Measurements from ENCODE around the gene INSIG1. TPM values are rescaled to one million over a fixed set of nuclear protein-coding genes. Genes with fewer than 3 reads are reported as not detected.

INSIG1 gene
- total and polyA plus RNA-seq, 2 experiments from 2014 or later: 70.3 to 131 TPM

DNA sequence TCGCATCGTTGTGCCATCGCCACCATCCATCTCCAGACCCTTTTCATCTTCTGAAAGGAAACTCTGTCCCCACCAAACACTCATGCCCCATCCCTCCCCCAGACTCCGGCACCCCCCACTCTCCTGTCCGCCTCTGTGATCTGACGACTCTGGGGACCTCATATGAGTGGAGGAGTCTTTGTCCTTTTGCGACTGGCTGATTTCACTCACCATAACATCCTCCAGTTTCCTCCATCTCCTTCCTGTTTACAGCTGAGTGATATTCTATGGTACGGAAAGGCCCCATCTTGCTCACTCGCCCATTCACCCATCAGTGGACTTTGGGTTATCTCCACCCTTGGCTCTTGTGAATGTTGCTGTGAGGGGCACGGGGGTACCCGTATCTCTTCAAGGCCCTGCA, 11.8 kb upstream of the INSIG1 start:
- ATAC-seq (no peak), DNase-seq (ENCODE audit: low spot score) (no peak)
- Histone ChIP-seq H3K4me3 (no peak overlapping the region), H3K79me2 (replicated peaks; ENCODE audit: insufficient read depth) (no peaks in the 10 kb centered on the region), H3F3A (replicated peaks; ENCODE audit: low read depth) (no peaks in the 10 kb centered on the region), H2AFZ (no peak overlapping the region), H3K27ac (ENCODE audit: low read depth) (no peak overlapping the region), H3K4me2 (no peak overlapping the region), H3K36me3 (ENCODE audit: insufficient read depth) (no peaks in the 10 kb centered on the region), H4K20me1 (replicated peaks; ENCODE audit: insufficient read depth) (no peaks in the 10 kb centered on the region), H3K9me2 (ENCODE audit: insufficient read depth) (no peaks in the 10 kb centered on the region), H3K4me1 (ENCODE audit: insufficient read depth) (peaks cover 4% of the 10 kb centered on the region; the same call in 1 of the 2 replicates), H3K27me3 (ENCODE audit: insufficient read depth) (no peaks in the 10 kb centered on the region)
- no peak overlapping the region for H3K4me3 Mint-ChIP-seq
- H3K4me1 Mint-ChIP-seq: peaks cover 2% of the 10 kb centered on the region; the same call in 1 of the 3 replicates
- no peak overlapping the region for H3K27ac Mint-ChIP-seq
- H3K9me3 Mint-ChIP-seq: peaks cover 3% of the 10 kb centered on the region; the same call in 1 of the 3 replicates
- no peaks in the 10 kb centered on the region for H3K36me3 Mint-ChIP-seq (ENCODE audit: low read depth)
- TF ChIP-seq JUNB (IDR thresholded peaks at IDR 0.05; ENCODE audit: unreplicated experiment) (no peak), ZNF331 (CRISPR knock-in tag; IDR thresholded peaks at IDR 0.05; ENCODE audit: low read depth) (no peak), STAT1 (IDR thresholded peaks at IDR 0.05; ENCODE audit: unreplicated experiment) (no peak), EZH2phosphoT487 (IDR thresholded peaks at IDR 0.05; ENCODE audit: unreplicated experiment) (no peak), POLR2AphosphoS5 (IDR thresholded peaks at IDR 0.05; ENCODE audit: low read depth) (no peak), EZH2 (IDR thresholded peaks at IDR 0.05; ENCODE audit: low read depth, unreplicated experiment) (no peak), NANOG (IDR thresholded peaks at IDR 0.05; ENCODE audit: borderline replicate concordance) (no peak), CREB1 (CRISPR knock-in tag; IDR thresholded peaks at IDR 0.05; ENCODE audit: low read depth) (no peak), ZNF114 (CRISPR knock-in tag; IDR thresholded peaks at IDR 0.05) (no peak)
- TF ChIP-seq, protein P1, sequence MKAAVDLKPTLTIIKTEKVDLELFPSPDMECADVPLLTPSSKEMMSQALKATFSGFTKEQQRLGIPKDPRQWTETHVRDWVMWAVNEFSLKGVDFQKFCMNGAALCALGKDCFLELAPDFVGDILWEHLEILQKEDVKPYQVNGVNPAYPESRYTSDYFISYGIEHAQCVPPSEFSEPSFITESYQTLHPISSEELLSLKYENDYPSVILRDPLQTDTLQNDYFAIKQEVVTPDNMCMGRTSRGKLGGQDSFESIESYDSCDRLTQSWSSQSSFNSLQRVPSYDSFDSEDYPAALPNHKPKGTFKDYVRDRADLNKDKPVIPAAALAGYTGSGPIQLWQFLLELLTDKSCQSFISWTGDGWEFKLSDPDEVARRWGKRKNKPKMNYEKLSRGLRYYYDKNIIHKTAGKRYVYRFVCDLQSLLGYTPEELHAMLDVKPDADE (IDR thresholded peaks at IDR 0.05): no peak
- TF ChIP-seq, protein P2, sequence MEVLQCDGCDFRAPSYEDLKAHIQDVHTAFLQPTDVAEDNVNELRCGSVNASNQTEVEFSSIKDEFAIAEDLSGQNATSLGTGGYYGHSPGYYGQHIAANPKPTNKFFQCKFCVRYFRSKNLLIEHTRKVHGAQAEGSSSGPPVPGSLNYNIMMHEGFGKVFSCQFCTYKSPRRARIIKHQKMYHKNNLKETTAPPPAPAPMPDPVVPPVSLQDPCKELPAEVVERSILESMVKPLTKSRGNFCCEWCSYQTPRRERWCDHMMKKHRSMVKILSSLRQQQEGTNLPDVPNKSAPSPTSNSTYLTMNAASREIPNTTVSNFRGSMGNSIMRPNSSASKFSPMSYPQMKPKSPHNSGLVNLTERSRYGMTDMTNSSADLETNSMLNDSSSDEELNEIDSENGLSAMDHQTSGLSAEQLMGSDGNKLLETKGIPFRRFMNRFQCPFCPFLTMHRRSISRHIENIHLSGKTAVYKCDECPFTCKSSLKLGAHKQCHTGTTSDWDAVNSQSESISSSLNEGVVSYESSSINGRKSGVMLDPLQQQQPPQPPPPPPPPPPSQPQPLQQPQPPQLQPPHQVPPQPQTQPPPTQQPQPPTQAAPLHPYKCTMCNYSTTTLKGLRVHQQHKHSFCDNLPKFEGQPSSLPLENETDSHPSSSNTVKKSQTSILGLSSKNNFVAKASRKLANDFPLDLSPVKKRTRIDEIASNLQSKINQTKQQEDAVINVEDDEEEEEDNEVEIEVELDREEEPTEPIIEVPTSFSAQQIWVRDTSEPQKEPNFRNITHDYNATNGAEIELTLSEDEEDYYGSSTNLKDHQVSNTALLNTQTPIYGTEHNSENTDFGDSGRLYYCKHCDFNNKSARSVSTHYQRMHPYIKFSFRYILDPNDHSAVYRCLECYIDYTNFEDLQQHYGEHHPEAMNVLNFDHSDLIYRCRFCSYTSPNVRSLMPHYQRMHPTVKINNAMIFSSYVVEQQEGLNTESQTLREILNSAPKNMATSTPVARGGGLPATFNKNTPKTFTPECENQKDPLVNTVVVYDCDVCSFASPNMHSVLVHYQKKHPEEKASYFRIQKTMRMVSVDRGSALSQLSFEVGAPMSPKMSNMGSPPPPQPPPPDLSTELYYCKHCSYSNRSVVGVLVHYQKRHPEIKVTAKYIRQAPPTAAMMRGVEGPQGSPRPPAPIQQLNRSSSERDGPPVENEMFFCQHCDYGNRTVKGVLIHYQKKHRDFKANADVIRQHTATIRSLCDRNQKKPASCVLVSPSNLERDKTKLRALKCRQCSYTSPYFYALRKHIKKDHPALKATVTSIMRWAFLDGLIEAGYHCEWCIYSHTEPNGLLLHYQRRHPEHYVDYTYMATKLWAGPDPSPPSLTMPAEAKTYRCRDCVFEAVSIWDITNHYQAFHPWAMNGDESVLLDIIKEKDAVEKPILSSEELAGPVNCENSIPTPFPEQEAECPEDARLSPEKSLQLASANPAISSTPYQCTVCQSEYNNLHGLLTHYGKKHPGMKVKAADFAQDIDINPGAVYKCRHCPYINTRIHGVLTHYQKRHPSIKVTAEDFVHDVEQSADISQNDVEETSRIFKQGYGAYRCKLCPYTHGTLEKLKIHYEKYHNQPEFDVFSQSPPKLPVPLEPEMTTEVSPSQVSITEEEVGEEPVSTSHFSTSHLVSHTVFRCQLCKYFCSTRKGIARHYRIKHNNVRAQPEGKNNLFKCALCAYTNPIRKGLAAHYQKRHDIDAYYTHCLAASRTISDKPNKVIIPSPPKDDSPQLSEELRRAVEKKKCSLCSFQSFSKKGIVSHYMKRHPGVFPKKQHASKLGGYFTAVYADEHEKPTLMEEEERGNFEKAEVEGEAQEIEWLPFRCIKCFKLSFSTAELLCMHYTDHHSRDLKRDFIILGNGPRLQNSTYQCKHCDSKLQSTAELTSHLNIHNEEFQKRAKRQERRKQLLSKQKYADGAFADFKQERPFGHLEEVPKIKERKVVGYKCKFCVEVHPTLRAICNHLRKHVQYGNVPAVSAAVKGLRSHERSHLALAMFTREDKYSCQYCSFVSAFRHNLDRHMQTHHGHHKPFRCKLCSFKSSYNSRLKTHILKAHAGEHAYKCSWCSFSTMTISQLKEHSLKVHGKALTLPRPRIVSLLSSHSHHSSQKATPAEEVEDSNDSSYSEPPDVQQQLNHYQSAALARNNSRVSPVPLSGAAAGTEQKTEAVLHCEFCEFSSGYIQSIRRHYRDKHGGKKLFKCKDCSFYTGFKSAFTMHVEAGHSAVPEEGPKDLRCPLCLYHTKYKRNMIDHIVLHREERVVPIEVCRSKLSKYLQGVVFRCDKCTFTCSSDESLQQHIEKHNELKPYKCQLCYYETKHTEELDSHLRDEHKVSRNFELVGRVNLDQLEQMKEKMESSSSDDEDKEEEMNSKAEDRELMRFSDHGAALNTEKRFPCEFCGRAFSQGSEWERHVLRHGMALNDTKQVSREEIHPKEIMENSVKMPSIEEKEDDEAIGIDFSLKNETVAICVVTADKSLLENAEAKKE (CRISPR knock-in tag; IDR thresholded peaks at IDR 0.05): no peak
- TF ChIP-seq, protein P3, sequence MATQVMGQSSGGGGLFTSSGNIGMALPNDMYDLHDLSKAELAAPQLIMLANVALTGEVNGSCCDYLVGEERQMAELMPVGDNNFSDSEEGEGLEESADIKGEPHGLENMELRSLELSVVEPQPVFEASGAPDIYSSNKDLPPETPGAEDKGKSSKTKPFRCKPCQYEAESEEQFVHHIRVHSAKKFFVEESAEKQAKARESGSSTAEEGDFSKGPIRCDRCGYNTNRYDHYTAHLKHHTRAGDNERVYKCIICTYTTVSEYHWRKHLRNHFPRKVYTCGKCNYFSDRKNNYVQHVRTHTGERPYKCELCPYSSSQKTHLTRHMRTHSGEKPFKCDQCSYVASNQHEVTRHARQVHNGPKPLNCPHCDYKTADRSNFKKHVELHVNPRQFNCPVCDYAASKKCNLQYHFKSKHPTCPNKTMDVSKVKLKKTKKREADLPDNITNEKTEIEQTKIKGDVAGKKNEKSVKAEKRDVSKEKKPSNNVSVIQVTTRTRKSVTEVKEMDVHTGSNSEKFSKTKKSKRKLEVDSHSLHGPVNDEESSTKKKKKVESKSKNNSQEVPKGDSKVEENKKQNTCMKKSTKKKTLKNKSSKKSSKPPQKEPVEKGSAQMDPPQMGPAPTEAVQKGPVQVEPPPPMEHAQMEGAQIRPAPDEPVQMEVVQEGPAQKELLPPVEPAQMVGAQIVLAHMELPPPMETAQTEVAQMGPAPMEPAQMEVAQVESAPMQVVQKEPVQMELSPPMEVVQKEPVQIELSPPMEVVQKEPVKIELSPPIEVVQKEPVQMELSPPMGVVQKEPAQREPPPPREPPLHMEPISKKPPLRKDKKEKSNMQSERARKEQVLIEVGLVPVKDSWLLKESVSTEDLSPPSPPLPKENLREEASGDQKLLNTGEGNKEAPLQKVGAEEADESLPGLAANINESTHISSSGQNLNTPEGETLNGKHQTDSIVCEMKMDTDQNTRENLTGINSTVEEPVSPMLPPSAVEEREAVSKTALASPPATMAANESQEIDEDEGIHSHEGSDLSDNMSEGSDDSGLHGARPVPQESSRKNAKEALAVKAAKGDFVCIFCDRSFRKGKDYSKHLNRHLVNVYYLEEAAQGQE (IDR thresholded peaks at IDR 0.05; ENCODE audit: unreplicated experiment): no peak
- TF ChIP-seq, protein P4, sequence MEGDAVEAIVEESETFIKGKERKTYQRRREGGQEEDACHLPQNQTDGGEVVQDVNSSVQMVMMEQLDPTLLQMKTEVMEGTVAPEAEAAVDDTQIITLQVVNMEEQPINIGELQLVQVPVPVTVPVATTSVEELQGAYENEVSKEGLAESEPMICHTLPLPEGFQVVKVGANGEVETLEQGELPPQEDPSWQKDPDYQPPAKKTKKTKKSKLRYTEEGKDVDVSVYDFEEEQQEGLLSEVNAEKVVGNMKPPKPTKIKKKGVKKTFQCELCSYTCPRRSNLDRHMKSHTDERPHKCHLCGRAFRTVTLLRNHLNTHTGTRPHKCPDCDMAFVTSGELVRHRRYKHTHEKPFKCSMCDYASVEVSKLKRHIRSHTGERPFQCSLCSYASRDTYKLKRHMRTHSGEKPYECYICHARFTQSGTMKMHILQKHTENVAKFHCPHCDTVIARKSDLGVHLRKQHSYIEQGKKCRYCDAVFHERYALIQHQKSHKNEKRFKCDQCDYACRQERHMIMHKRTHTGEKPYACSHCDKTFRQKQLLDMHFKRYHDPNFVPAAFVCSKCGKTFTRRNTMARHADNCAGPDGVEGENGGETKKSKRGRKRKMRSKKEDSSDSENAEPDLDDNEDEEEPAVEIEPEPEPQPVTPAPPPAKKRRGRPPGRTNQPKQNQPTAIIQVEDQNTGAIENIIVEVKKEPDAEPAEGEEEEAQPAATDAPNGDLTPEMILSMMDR (conservative IDR thresholded peaks at IDR 0.05; ENCODE audit: low read depth in 2 of 2): no peak
- peaks cover 6% of the 10 kb centered on the region for H3K27me3 Mint-ChIP-seq (ENCODE audit: insufficient read depth, low read depth, poor library complexity)

Data from GM23338 (cell line).